Measurements from ENCODE around the gene PAOX.

DNA sequence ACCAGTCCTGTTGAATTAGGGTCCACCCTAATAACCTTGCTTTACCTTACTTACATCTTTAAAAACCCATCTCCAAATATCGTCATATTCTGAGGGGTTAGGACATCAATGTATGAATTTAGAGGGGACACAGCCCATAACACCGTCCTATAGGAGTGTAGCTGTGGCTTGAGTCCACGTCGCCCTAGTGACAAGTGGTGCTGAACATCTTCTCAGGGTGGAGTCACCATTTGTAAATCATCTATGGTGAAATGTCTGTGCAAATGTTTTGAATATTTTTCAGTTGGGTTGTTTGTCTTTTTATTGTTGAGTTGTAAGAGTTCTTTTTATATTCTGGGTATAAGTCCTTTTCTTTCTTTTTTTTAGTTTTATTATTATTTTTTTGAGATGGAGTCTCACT is 37.1 kb upstream of the PAOX start:
- no peak for TF ChIP-seq CTCF (IDR thresholded peaks at IDR 0.05)
- no peak for TF ChIP-seq POLR2A (IDR thresholded peaks at IDR 0.05)

All from right lobe of liver (tissue), 4 donors.